Measurements from ENCODE around the gene PELI3.

PELI3 gene

GRCh38 chr11:66473608-66474515, 7.2 kb downstream of the PELI3 start:
- in situ Hi-C loops (cut with HindIII; ENCODE audit: low sequenced_read_pairs): no loop called here

- in situ Hi-C loops (cut with HindIII; ENCODE audit: low sequenced_read_pairs): no loop called here
Measured at GRCh38 chr11:66475349-66476172, 8.9 kb downstream of the PELI3 start.

- in situ Hi-C loops (cut with HindIII; ENCODE audit: low sequenced_read_pairs): no loop called here
Measured at GRCh38 chr11:66476173-66476840, 9.6 kb downstream of the PELI3 start.

GRCh38 chr11:66476841-66477251, 10.1 kb downstream of the PELI3 start:
- in situ Hi-C loops (cut with HindIII; ENCODE audit: low sequenced_read_pairs): no loop called here

GRCh38 chr11:66477263-66478201, 10.8 kb downstream of the PELI3 start:
- in situ Hi-C loops (cut with HindIII; ENCODE audit: low sequenced_read_pairs): no loop called here

- in situ Hi-C loops (cut with HindIII; ENCODE audit: low sequenced_read_pairs): no loop called here
Measured at GRCh38 chr11:66478729-66479393, 12.2 kb downstream of the PELI3 start.

- in situ Hi-C loops (cut with HindIII; ENCODE audit: low sequenced_read_pairs): no loop called here
Measured at GRCh38 chr11:66479394-66480116, 12.8 kb downstream of the PELI3 start.

GRCh38 chr11:66480117-66480938, 13.6 kb downstream of the PELI3 start, which contains the start of gene DPP3:
DPP3 (plus strand) TSS chr11:66480434; CDS start chr11:66482201, 1,767 bp downstream.
- in situ Hi-C loops (cut with HindIII; ENCODE audit: low sequenced_read_pairs): no loop called here

GRCh38 chr11:66484806-66485380, 18.2 kb downstream of the PELI3 start:
- in situ Hi-C loops (cut with HindIII; ENCODE audit: low sequenced_read_pairs): no loop called here

GRCh38 chr11:66488957-66489356, 22.3 kb downstream of the PELI3 start:
- in situ Hi-C loops (cut with HindIII; ENCODE audit: low sequenced_read_pairs): no loop called here

GRCh38 chr11:66489636-66490035, 22.9 kb downstream of the PELI3 start:
- in situ Hi-C loops (cut with HindIII; ENCODE audit: low sequenced_read_pairs): no loop called here

GRCh38 chr11:66491315-66491935, 24.7 kb downstream of the PELI3 start:
- in situ Hi-C loops (cut with HindIII; ENCODE audit: low sequenced_read_pairs): no loop called here

- in situ Hi-C loops (cut with HindIII; ENCODE audit: low sequenced_read_pairs): no loop called here
Measured at GRCh38 chr11:66492161-66492865, 25.6 kb downstream of the PELI3 start.

- in situ Hi-C loops (cut with HindIII; ENCODE audit: low sequenced_read_pairs): no loop called here
Measured at GRCh38 chr11:66493130-66493529, 26.4 kb downstream of the PELI3 start.

GRCh38 chr11:66494458-66494857, 27.8 kb downstream of the PELI3 start:
- in situ Hi-C loops (cut with HindIII; ENCODE audit: low sequenced_read_pairs): no loop called here

- in situ Hi-C loops (cut with HindIII; ENCODE audit: low sequenced_read_pairs): no loop called here
Measured at GRCh38 chr11:66494935-66495334, 28.2 kb downstream of the PELI3 start.
